Brain pericyte (primary cell): ENCODE results near the gene SAC3D1.
"Not testable (repeated sequence)": the region's sequence is repeated elsewhere in the genome, so short reads cannot be mapped to it uniquely, and the experiment has no call there.

Source experiments
- DNase-seq: peaks from one replicate; pipeline ENCODE4 v3.0.0-alpha.2; 2012; ENCODE audit warnings: low read depth, low spot score

SAC3D1 gene

DNA sequence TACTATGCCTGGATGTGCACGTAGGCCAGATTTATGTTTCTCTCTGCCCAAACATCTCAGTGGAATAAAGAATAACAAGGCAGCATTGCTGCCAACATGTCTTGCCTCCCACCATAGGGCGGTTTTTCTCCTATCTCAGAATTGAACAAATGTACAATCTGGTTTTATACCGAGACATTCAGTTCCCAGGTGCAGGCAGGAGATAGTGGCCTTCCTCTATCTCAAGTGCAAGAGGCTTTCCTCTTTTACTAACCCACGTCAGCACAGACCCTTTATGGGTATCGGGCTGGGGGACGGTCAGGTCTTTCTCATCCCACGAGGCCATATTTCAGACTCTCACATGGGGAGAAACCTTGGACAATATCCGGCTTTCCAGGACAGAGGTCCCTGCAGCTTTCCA, 17.5 kb upstream of the SAC3D1 start:
- not testable (repeated sequence) for DNase-seq

DNA sequence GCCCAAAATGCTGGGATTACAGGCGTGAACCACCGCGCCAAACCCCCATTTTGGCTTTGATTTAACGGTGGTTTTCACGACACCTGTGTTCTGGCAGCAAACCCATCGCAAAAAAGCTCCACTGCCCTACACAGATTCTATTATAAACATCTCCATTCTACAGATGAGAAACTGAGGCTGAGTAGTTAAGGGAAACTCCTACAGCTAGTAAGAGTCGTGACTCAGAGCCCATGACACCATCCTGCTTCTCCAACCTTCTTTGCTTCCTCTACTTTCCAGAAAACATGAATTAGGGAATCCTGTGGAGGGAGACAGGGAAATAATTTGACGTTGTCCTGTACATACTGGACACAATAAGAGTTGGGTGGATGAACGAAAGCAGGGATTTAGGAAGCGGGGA, 14.2 kb upstream of the SAC3D1 start:
- DNase-seq = no peak

- peak; percentile 88 for DNase-seq
These were observed 13.6 kb upstream of the SAC3D1 start, which contains the start of gene SNX15 for GRCh38 chr11:65027213-65028067. TSS of gene SNX15 (plus strand) at chr11:65027439. CDS start at chr11:65027538, 99 bp downstream.

DNA sequence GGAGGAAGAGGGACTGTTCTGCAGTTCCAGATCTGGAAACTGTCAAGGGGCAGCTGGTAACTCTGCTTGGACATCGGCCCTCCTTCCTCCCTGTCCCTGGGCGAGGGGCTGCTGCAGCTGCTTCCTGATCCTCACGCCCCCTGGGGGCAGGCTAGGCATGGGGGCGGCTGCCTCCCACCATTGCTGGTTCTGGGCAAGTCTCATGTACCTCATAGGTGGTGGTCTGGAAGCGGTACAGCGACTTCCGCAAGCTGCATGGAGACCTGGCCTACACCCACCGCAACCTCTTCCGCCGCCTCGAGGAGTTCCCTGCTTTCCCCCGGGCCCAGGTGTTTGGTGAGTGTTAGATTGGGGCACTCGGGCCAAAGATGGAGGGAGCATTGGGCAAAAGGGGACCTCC, 8.8 kb upstream of the SAC3D1 start:
- DNase-seq = no peak

DNA sequence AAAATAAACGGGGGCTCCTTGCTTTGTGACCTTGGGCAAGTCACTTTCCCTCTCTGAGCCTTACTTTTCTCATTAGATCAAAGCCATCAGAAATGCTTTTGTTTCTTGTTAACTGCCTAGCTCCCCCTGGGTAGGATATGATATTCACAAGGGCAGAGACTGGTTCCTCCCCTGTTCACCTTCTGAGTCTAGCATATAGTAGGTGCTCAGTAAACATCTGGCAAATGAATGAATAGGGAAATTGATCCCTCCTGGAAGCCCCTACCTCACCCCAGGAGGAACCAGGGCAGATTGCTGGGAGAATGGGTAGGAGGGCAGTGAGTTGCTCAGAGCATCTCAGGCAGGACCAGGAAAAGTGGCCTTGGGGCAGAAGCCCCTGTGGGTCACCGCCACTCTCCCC, 6.6 kb upstream of the SAC3D1 start:
- DNase-seq = no peak

DNA sequence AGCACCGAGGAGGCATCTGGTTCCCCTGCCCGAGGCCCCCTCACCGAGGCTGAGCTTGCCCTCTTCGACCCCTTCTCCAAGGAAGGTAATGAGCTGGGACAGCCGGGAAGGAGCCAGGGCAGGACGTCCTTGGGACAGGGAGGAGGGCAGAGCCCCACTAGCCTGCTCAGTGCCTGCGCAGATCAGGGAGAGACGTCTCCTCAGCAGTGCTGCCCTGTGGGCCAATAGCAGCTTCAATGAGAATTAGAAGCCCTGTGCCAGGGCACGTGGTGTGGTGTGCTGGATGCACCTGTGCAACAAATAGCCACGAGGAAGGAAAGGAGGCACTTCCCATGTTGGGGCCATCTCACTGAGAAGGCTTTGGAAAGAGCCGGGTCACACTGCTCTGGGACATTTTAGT, 5.4 kb upstream of the SAC3D1 start:
- DNase-seq = no peak

DNA sequence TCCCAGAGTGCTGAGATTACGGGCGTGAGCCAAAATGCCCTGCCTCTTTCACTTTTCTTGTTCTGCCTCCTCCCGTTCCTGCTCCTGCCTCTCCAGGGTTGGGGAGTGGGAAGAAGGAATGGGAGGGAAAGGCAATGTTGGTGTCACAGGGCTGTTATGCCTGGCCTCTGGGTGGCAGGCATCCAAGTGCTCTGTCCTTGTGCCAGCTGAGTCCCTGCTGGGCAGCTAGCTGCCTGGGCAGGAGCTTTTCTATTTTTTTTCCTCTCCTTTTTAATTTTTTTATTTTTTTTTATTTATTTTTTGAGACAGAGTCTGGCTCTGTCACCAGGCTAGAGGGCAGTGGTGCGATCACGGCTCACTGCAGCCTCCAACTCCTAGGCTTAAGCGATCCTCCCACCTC, 4.1 kb upstream of the SAC3D1 start:
- no peak for DNase-seq

DNA sequence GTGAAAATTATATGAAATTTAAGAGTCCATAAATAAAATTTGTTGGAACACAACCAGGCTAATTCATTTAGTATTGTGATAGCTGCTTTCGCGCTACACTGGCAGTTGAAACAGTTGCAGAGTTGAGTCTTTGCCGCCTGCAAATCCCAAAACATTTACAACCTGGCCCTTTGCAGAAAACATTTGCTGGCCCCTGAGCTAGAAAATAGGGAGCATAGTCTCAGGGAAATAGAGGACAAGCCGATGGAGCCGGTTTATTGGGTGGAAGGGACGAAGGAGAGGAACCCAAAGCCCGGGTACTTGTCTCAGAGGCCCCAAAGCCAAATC, 527 bp upstream of the SAC3D1 start:
- no peak for DNase-seq

DNA sequence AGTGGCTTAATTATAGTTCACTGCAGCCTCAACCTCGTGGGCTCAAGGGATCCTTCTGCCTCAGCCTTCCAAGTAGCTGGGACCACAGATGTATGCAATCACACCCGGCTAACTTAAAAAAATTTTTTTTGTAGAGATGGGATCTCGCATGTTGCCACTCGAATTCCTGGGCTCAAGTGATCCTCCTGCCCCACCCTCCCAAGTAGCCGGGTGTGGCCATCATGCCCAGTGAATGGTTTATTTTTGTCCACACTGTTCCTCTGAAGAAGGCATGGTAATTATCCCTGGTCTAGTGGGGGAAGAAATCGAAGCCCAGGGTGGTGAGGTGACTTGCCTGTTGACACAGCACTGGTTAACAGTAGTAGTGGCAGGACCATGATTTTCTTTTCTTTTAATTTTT, 1.9 kb downstream of the SAC3D1 start:
- no peak for DNase-seq

- DNase-seq = no peak
These were observed 3.0 kb downstream of the SAC3D1 start for GRCh38 chr11:65043881-65044501.

- DNase-seq = no peak
These were observed 4.1 kb downstream of the SAC3D1 start for GRCh38 chr11:65045061-65045460.

GRCh38 chr11:65045728-65046127, 4.7 kb downstream of the SAC3D1 start:
- no peak for DNase-seq

GRCh38 chr11:65047581-65048422, 6.8 kb downstream of the SAC3D1 start:
- DNase-seq = no peak

GRCh38 chr11:65051398-65051858, 10.4 kb downstream of the SAC3D1 start:
- DNase-seq = no peak

DNA sequence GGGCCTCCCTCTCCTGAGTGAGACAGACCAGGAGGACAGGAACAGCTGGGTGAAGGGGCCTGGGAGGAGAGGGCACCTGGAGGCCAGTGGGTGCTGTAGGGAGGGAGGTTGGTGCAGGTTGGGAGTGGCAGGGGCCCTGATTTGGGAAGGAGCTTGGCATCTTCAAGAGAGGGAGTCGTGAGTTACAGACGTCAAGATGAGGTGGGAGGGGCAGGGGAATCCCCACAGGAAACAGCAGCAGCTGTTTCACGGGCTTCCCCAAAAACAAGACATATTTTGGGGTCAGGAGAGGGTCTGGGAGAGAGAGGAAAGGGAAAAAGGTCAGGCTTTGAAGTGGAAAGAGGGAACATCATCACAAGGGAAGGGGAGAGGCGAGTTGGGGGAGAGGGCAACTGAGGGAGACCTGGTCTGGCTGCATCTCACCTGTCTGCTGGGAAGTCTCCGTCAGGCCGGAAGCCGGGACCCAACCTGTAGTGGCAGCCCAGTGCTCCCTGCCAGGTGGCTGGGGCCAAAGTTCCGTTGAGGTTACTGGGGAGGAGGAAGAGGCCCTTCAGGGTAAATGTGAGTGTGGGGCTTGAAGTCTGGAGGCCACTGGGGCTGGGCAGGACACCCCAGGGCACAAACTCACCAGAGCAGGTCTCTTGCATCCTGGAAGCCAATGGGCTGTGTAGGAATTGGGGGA, 13.0 kb downstream of the SAC3D1 start:
- no peak for DNase-seq

DNA sequence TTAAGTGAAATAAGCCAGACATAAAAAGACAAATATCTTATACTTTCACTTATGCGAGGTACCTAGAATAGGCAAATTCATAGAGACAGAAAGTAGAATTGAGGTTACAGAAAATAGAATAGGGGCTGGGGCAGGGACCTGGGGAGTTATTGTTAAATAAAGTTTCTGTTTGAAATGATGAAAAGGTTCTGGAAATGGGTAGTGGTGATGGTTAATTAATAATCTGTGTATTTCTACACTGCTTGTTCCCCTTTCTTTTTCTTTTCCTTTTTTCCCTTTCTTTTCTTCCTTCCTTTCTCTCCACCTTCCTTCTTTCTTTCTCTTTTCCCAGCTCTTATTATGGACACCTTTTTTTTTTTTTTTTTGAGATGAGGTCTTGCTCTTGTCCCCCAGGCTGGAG, 14.5 kb downstream of the SAC3D1 start:
- DNase-seq = no peak

DNA sequence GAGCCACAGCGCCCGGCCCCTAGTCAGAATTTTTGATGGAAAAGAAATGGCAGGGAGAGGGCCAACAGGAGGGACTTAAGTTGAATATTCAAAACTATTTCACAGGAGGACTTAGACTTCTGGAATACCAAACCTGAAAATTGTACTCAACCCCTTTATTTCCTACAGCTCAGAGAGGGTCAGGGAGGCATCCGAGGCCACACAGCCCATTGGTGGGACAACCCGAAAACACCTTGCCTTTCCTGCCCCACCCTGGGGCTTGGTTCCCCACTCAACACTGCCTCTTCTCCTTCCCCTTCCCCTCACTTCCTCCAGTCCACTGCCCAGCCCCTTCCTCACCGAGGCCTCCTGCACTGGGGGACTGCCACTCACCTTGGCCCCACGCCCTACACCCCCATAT, 16.0 kb downstream of the SAC3D1 start:
- DNase-seq = no peak

- no peak for DNase-seq
These were observed 16.5 kb downstream of the SAC3D1 start for GRCh38 chr11:65057526-65057925.

- no peak for DNase-seq
These were observed 17.0 kb downstream of the SAC3D1 start for GRCh38 chr11:65058012-65058411.

DNA sequence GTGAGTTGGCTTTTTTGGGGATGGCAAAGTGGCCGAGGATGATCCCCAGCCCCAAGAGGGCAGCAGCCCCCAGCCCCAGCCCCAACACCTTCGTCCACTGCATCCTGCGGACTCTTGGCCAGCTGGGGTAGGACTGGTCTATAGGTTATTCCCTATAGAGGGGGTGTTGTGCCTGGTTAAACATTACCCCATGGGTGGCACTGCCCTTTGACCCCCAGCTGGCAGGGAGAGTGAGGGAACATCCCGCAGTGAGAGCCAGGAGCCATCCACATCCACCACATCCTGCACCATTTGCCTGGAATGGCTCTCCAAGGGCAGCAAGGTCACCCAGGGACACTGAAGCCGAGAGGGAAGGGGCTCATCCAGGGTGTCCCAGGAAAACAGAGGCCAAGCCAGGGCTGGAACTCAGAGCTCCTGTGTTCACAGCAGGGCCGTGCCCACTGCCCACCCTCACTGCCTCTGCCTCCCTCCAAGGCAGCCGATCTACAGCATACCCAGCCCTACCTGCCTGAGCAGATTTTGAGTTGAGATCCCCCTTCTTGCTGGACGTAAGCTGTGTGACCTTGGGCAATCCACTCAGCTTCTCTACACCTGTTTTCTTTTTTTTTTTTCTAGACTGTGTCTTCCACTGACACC, 17.5 kb downstream of the SAC3D1 start, which contains the start of gene NAALADL1:
TSS of gene NAALADL1 (minus strand) at position 135 of the 636 bp plus-strand sequence. CDS start at position 103, 32 bp downstream.
- no peak for DNase-seq

GRCh38 chr11:65059523-65059922, 18.5 kb downstream of the SAC3D1 start:
- DNase-seq = no peak
